Articular chondrocyte of knee joint (primary cell): ENCODE results near the gene TMEM87A. TPM values are rescaled to one million over a fixed set of nuclear protein-coding genes. Genes with fewer than 3 reads are reported as not detected.
A peak's percentile ranks its signal among the peaks of the same experiment; 100 is the strongest.

Source experiments
- small RNA-seq: library from RNA; depleted of rRNA; stranded (forward); fragments of <200 nt; gene quantifications from one replicate; pipeline ENCODE3, GENCODE V24; 2012
- total RNA-seq: library from RNA; depleted of rRNA; stranded (reverse); fragments of >200 nt; gene quantifications from 2 replicates; pipeline ENCODE4 v1.2.3, GENCODE V29; 2012

The TMEM87A gene
- 81.8 and 91.7 TPM in 2 replicates for total RNA-seq

DNA sequence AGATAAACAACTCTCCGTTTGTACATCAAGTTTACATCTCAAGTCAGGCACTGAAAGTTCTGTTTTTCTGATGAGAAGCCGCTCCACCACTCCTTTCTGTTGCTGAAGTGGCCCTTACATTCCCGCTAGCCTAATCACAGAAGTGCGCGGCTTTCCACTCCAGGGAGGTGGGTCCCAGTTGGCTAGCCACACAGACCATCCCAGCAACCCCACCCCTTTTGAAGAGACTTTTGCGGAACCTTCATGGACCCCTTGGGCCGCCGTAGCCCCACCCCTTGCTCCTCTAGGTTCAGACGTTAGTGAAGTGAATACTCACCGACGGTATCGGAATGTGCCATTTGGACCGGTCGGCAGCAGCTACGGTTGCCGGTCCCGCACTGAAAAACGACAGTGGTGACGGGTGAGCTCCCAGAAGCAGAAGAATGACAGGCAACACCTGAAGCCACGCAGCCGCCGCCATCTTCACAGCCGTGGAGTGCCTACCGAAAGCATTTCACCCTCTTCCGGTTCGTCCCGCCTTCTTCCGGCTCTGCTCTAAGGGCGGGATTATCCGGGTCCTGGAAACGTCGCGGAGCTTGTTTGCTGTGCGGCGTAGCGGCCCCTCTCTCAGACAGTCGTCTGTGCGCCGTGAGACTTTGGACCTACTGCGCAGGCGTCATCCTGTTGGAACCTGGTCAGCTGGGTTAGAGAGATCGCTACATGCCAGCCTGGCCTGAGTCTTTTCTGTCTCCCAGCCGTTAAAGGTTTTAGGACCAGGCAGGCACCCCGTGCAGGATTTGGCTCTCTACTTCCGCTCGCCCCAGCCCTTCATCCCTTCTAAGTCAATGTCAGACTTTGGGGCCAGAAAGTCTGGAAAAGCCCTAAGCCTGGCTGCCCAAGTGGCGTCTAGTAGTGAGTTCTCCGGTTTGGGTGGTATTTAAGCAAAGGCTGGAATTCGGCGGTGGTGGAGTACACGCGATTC lies at the start of gene TMEM87A, which contains the start of gene GANC:
Gene TMEM87A (minus strand): TSS at position 495 of the 961 bp plus-strand sequence. CDS start 35 bp downstream, at position 460.
Gene GANC (plus strand): TSS at position 263 of the 961 bp plus-strand sequence. CDS start 1,281 bp downstream, outside the sequence.

DNA sequence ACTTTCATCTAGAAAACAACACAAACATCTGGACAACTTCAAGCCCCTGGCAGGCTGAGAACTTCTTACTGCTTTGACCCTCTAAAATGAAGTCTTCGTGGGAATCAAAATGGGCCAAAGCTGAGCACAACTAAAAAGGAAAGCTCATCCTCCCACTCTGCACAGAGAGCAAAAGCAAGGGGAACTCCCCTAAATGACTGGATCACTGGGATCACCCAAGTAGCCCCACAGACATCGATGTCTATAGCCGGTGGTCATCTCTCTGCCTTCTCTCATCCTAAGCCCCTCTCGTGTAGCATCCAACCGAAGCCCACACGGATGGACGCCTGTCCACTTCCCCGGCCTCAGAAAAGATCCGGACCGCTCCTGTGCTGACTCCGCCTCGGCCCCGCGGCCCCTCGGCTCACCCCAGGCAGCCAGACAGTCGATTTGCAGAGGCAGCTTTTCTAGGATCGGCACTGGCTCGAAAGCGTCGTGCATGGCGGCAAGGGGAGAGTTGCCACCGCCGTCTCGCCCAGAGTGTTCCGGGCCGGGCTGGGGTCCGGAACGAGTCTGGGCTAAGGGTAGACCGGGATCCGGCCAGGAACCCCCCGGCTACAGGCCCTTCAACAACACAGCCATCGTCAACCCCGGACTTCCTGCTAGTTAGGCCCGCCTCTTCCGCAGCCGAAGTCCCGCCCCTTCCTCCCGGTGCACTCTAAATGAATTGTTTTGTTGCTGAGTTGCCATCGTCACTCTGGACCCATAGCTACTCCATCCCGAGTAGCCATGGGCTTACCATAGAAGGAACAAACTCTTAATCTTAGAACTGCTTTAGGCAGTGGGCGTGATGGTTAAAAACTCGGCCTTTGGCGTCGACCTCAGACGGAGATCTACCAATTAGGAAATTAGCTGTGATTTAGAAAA lies 65.3 kb downstream of the TMEM87A start, which contains the start of gene VPS39:
Gene VPS39 (minus strand): TSS at position 631 of the 906 bp plus-strand sequence. CDS start 151 bp downstream, at position 480.

Small RNAs within 50 kb of the gene (small RNA-seq; reads per million reads assigned to genes)
- 11.5 reads per million, percentile 94 among the genes with 10 or more reads in this experiment for gene MIR627

Other genes with a start within 250 kb of the TMEM87A start
- gene PLA2G4D, start 178.9 kb downstream of the TMEM87A start, total RNA-seq, result not detected in 2 replicates
- not detected in 2 replicates for gene PLA2G4F, start 116.8 kb downstream of the TMEM87A start, total RNA-seq
- gene VPS39, start 65.1 kb downstream of the TMEM87A start, total RNA-seq, result 76.2 and 83.9 TPM in 2 replicates
- gene GANC, start 232 bp downstream of the TMEM87A start, total RNA-seq, result 31.0 and 37.0 TPM in 2 replicates
- gene CAPN3, start 86.1 kb upstream of the TMEM87A start, total RNA-seq, result 1.8 and 1.9 TPM in 2 replicates
- gene ZNF106, start 217.7 kb upstream of the TMEM87A start, total RNA-seq, result 100 and 110 TPM in 2 replicates
- 68.1 and 70.7 TPM in 2 replicates for gene SNAP23, start 222.2 kb upstream of the TMEM87A start, total RNA-seq